ENCODE measurements around the gene MINDY3.

Gene MINDY3

DNA sequence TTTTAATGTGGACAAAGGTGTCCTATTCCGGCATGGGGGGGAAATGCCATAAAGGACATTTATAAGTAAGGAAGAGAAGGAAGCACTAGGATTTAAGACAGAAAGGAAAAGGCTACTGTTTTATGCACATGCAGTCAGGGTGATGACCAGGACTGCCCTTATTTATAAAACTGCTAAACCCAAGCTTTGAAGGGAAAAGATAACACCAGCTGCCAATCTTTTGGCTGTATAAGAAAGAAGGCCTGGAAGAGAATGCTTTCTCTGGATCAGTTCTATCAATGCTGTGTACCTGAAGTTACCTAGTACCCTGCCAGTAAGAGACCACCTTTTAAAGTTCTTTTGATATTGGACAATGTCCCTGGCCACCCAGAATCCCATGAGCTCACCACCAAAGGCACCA lies 59.2 kb downstream of the MINDY3 start:
- no peak for DNase-seq (ENCODE audit: low read depth)
- no peak for TF ChIP-seq CTCF (conservative IDR thresholded peaks at IDR 0.05; ENCODE audit: low read depth, low read length)

GRCh38 chr10:15797346-15797745 lies 63.0 kb downstream of the MINDY3 start:
- H3K4me3 ChIP-seq (ENCODE audit: low read depth, low read length), result no peak overlapping the region
- DNase-seq (ENCODE audit: low read depth), result no peak
- no peak for TF ChIP-seq CTCF (conservative IDR thresholded peaks at IDR 0.05; ENCODE audit: low read depth, low read length)

More for the DNA sequence above, 59.2 kb downstream of the MINDY3 start:
- H3K4me3 ChIP-seq (ENCODE audit: low read depth, low read length), result no peak overlapping the region

DNA sequence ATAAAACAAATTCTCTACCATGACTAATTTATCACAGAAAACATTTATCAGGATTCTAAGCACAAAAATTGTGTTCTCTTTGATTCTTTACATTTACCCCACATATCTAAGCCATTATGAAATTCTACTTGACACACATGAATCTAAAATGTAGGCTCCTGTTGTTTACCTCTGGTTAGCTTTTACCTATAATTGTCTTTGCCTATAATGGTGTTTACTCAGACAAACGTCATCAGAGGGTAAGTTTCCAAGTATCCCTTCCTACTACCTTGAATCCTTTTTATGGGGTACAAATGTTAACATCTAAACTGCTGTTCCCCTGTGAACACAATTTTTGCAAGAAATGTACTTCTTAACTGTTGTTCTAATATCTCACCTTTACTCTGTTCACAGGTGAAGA lies 63.5 kb downstream of the MINDY3 start:
- H3K4me3 ChIP-seq (ENCODE audit: low read depth, low read length), result no peak overlapping the region
- TF ChIP-seq CTCF (conservative IDR thresholded peaks at IDR 0.05; ENCODE audit: low read depth, low read length), result no peak

DNA sequence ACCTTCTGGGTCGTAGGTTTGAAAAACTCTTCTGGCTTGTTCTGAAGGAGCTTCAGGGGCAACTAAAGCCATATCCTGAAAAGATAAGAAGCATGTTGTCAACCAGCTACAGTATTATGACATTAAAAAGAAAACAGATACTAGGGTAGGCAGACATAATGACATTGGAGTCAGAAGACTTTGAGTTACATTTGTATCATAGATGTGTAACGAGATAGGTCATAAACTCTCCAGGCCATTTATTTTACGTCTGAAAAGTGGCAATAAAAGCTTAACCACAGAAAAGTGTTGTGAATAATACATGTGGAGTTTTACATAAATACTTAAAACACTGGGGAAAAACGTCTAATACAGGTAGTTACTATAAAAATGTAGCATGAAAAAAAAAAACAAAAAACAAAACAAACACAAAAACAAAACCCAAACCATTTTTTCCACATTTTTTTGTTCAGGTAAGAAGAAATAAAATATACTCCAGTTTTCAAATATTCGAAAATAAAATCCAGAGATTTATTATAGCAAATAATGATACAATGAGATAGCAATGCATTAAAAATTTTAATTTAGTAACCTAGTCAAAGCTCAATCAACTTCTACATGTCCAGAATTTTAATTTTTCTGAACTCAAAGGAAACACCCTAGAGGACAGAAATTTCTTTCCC lies 64.1 kb downstream of the MINDY3 start:
- DNase-seq (ENCODE audit: low read depth), result no peak
- H3K4me3 ChIP-seq (ENCODE audit: low read depth, low read length), result no peak overlapping the region
- no peak for TF ChIP-seq CTCF (conservative IDR thresholded peaks at IDR 0.05; ENCODE audit: low read depth, low read length)

More for the DNA sequence above, 63.5 kb downstream of the MINDY3 start:
- DNase-seq (ENCODE audit: low read depth), result no peak

GRCh38 chr10:15795036-15795792 lies 65.1 kb downstream of the MINDY3 start:
- H3K4me3 ChIP-seq (ENCODE audit: low read depth, low read length), result no peak overlapping the region
- no peak for DNase-seq (ENCODE audit: low read depth)
- no peak for TF ChIP-seq CTCF (conservative IDR thresholded peaks at IDR 0.05; ENCODE audit: low read depth, low read length)

GRCh38 chr10:15794569-15794968 lies 65.7 kb downstream of the MINDY3 start:
- TF ChIP-seq CTCF (conservative IDR thresholded peaks at IDR 0.05; ENCODE audit: low read depth, low read length), result no peak
- DNase-seq (ENCODE audit: low read depth), result no peak

More at GRCh38 chr10:15794569-15794968, 65.7 kb downstream of the MINDY3 start:
- H3K4me3 ChIP-seq (ENCODE audit: low read depth, low read length), result no peak overlapping the region

Measured in choroid plexus epithelial cell (primary cell).